Duodenal mucosa (tissue), 2 donors: Measurements from ENCODE around the gene TPBGL.

Source experiments
- H3K27ac ChIP-seq: one replicate; pipeline ENCODE4 v1.7.0; 2013; ENCODE audit warnings: low read depth, low read length
- H3K27me3 ChIP-seq, 2 donors: one replicate each; pipeline ENCODE4 v1.7.0; 2013; ENCODE audit warnings: low read length in 2 of 2, control low read depth in 1 of 2; ENCODE audit not compliant: insufficient read depth in 2 of 2, control insufficient read depth in 1 of 2
- H3K36me3 ChIP-seq, 2 donors: one replicate each; pipeline ENCODE4 v1.7.0; 2013; ENCODE audit warnings: low read length in 2 of 2, control low read depth in 1 of 2; ENCODE audit not compliant: insufficient read depth in 2 of 2, control insufficient read depth in 1 of 2
- H3K4me1 ChIP-seq, 2 donors: one replicate each; pipeline ENCODE4 v1.7.0; 2013; ENCODE audit warnings: low read length in 2 of 2, control low read depth in 1 of 2; ENCODE audit not compliant: insufficient read depth in 2 of 2, control insufficient read depth in 1 of 2
- H3K4me3 ChIP-seq, 2 donors: one replicate each; pipeline ENCODE4 v1.7.0; 2013; ENCODE audit warnings: low read length in 2 of 2, low read depth in 1 of 2
- H3K9ac ChIP-seq, 2 donors: one replicate each; pipeline ENCODE4 v1.7.0; 2013; ENCODE audit warnings: low read length in 2 of 2, low read depth in 1 of 2
- H3K9me3 ChIP-seq, 2 donors: one replicate each; pipeline ENCODE4 v1.7.0; 2013; ENCODE audit warnings: low read length in 2 of 2, control low read depth in 1 of 2; ENCODE audit not compliant: control insufficient read depth in 1 of 2

TPBGL gene

DNA sequence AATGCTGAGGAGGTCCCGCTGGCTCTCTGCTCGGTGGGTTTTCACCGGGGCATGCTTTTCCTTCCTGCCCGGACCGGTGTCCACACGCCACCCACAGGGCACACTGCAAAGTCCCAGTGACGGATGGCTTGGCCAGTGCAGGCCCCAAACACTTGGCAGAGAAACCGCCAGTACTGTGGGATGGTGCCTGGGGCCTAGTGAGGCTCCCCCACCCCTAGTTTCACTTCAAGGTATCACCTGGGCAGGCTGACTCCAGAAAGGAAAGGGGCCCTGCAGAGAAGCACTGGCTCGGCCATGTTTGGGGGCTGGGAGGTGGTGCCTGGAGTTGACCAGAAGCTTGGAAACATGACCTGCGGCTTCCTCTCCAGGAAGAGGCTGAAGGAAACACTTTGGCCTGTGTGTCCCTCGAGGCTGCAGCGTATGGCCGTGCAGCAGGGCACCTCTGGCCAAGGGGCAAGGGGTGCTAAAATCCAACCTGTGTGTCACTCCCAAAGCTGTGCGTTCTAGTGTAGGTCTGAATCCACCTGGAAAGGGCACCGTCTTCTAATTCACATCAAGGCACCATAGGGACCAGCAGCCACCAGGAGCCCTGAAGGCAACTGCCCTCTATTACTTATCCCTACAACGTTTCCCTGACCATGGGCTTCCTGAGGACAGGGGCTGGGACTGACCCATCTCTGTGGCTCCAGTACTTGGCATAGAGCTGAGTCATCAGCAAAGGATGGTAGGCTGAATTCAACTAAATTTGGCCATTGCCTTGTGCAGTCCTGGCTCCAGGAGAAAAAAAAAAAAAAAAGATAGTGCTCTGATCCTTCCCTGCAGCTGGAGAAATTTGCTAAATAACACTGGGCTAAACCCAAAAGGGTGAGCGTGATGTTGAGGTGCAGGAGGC is 22.6 kb downstream of the TPBGL start:
- Histone ChIP-seq H3K27ac (no peak overlapping the region), H3K4me3 (no peak overlapping the region)

DNA sequence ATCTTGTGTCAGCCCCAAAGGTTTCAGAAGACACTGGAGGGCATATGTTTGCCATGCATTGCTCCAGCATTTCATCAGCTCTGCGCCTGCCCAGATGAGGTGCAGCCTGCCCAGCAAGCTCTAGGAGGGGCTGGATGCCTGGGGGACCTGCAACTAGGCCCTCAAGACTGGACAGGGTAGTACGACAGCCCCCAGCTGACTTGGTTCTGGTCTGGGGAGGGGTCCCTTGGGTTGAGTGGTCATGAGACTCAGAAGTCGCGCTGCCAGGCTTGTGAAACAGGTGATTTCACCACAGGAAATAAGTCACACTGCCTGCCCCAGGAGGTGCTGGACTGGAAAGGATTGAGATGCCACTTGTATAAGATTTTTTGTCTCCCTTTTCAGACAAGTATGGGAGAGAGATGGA is 23.4 kb downstream of the TPBGL start:
- Histone ChIP-seq H3K27ac (no peak overlapping the region), H3K27me3 (no peaks in the 10 kb centered on the region), H3K9me3 (no peaks in the 10 kb centered on the region), H3K4me1 (peaks cover 3 to 6% of the 10 kb centered on the region in 2 donors), H3K9ac (no peak overlapping the region), H3K36me3 (peaks cover 17 to 28% of the 10 kb centered on the region in 2 donors), H3K4me3 (no peak overlapping the region)

More for the DNA sequence above, 22.6 kb downstream of the TPBGL start:
- H3K36me3 ChIP-seq: peaks cover 11 to 22% of the 10 kb centered on the region in 2 donors
- no peaks in the 10 kb centered on the region for H3K9me3 ChIP-seq
- H3K9ac ChIP-seq: no peak overlapping the region
- H3K4me1 ChIP-seq: peaks cover 3 to 6% of the 10 kb centered on the region in 2 donors
- no peaks in the 10 kb centered on the region for H3K27me3 ChIP-seq

- Histone ChIP-seq H3K9me3 (no peaks in the 10 kb centered on the region), H3K4me1 (peaks cover 3 to 6% of the 10 kb centered on the region in 2 donors), H3K9ac (no peak overlapping the region), H3K36me3 (peaks cover 21 to 31% of the 10 kb centered on the region in 2 donors), H3K27ac (no peak overlapping the region), H3K27me3 (no peaks in the 10 kb centered on the region), H3K4me3 (no peak overlapping the region)
Measured at GRCh38 chr11:75264356-75264755, 23.8 kb downstream of the TPBGL start.

- Histone ChIP-seq H3K4me1 (peaks cover 3 to 5% of the 10 kb centered on the region in 2 donors), H3K36me3 (peaks cover 27 to 36% of the 10 kb centered on the region in 2 donors), H3K27me3 (no peaks in the 10 kb centered on the region), H3K4me3 (no peak overlapping the region), H3K9ac (no peak overlapping the region), H3K9me3 (no peaks in the 10 kb centered on the region), H3K27ac (no peak overlapping the region)
Measured at GRCh38 chr11:75264971-75265370, 24.4 kb downstream of the TPBGL start.

GRCh38 chr11:75265851-75266531 is 25.4 kb downstream of the TPBGL start:
- H3K36me3 ChIP-seq: peaks cover 29 to 39% of the 10 kb centered on the region in 2 donors
- H3K9ac ChIP-seq: no peak overlapping the region
- no peak overlapping the region for H3K27ac ChIP-seq

DNA sequence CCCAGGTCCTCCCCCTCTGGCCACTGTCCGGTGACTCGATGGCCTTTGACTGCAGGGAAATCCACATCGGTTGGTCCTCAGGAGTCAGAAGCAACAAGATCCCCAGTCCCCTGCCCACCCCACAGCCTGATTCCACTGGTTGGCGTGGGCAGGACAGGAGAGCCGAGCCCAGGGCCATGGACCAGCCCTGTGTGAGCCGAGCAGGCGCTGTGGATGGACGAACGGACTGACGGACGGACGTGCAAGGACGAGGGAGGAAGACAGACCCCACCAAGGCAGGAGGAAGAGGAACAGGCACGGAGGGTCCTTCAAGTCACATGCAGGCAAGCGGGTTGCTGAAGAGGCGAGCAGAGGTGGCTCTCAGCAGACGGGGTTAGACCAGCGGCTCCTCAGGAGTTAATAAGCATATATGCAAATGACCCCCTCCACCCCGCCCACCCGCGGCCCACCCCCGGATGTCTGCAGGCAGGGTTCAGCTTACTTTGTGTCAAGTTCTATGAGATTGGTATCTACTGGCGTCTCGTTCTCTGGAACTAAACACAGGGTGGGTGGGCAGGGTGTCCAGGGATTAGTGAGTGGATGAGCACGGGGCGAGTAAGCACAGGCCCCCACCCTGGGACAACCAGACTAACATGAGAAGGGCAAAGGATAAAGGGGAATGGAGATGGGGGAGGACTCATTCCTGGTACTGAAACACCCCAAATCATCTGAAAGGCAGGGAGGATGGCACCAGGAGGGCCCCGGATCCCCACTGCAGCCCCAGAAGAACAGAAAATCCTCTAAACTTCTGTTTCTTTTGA is 26.8 kb downstream of the TPBGL start:
- H3K4me1 ChIP-seq: no peaks in the 10 kb centered on the region

More at GRCh38 chr11:75265851-75266531, 25.4 kb downstream of the TPBGL start:
- H3K4me3 ChIP-seq: no peak overlapping the region
- no peaks in the 10 kb centered on the region for H3K9me3 ChIP-seq
- no peaks in the 10 kb centered on the region for H3K4me1 ChIP-seq
- no peaks in the 10 kb centered on the region for H3K27me3 ChIP-seq

DNA sequence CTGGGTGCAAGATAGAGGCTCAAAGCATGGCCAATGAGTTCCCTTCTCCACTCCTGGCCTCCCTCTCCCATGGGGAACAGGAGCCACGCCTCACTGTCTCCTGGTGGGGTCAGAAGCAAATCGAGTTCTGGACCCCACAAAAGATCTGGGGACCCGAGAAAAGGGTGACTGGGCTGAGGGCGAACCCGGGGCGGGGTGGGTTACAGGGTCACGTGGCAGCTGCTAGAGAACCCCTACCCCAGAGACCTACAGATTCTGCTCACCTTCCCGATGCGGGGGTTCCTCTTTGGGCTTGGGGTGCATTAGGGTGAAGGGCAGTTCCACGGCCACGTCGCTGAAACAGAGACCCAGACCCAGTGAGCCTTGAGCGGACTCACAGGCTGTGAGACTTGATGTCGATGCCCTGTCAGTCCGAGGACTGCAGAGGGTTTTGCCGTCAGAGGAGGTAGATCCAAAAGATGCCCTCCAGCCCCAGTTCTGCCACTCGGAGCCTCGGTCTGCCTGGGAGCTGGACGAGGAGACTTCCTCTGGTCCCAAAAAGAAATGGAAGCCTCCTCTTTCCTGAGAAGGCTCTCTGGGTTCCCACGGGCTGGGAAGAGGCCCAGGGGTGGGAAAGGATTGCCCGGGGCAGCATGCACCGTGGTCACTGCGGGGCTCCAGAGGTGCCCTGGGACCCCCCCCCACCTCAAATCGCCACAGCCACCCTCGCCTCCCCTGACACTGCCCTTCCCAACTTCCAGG is 28.2 kb downstream of the TPBGL start:
- Histone ChIP-seq H3K27me3 (no peaks in the 10 kb centered on the region), H3K9ac (no peak overlapping the region), H3K36me3 (peaks cover 56 to 65% of the 10 kb centered on the region in 2 donors), H3K27ac (no peak overlapping the region), H3K4me1 (no peaks in the 10 kb centered on the region), H3K9me3 (no peaks in the 10 kb centered on the region), H3K4me3 (no peak overlapping the region)

More for the DNA sequence above, 26.8 kb downstream of the TPBGL start:
- no peak overlapping the region for H3K27ac ChIP-seq
- no peaks in the 10 kb centered on the region for H3K9me3 ChIP-seq
- H3K36me3 ChIP-seq: peaks cover 43 to 51% of the 10 kb centered on the region in 2 donors
- H3K4me3 ChIP-seq: no peak overlapping the region
- no peaks in the 10 kb centered on the region for H3K27me3 ChIP-seq
- no peak overlapping the region for H3K9ac ChIP-seq

DNA sequence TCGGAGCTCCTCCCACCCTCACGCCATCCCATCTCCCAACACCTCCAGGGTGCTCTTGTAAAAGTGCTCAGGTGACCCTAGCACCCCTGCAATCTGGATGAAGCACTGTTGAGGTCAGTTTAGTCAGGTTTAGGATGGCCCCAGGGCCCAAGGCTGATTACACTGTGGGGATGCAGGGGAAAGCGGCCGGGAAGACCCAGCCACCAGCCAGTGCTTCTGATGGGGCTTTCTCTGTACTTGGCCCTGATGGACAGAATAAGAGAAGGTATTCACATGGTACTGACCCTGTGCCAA is 28.7 kb downstream of the TPBGL start:
- Histone ChIP-seq H3K27ac (no peak overlapping the region), H3K4me3 (no peak overlapping the region), H3K36me3 (peaks cover 61 to 70% of the 10 kb centered on the region in 2 donors)

DNA sequence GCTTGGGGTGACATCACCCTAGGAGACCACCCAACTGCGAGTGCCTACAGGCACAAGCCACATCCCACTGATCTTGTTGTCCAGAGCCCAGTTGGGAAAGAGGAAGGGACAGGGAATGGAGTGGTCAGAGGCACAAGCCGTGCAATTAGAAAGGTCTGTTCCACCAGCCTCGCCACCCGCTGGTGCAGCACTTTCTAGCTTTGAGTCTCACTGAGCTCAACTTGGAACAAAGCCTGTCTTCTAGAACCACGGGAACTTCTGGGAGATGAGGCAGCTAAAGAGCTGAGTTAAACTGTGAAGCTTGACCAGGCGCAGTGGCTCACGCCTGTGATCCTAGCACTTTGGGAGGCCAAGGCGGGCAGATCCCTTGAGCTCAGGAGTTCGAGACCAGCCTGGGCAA is 29.3 kb downstream of the TPBGL start:
- Histone ChIP-seq H3K4me3 (no peak overlapping the region), H3K27ac (no peak overlapping the region), H3K4me1 (no peaks in the 10 kb centered on the region), H3K9ac (no peak overlapping the region), H3K27me3 (no peaks in the 10 kb centered on the region), H3K9me3 (no peaks in the 10 kb centered on the region), H3K36me3 (peaks cover 61 to 70% of the 10 kb centered on the region in 2 donors)

More for the DNA sequence above, 28.7 kb downstream of the TPBGL start:
- Histone ChIP-seq H3K9me3 (no peaks in the 10 kb centered on the region), H3K4me1 (no peaks in the 10 kb centered on the region), H3K27me3 (no peaks in the 10 kb centered on the region), H3K9ac (no peak overlapping the region)
